Esophagus squamous epithelium (tissue), 5 donors: ENCODE results near the gene ABCF1. TPM values are rescaled to one million over a fixed set of nuclear protein-coding genes. Genes with fewer than 3 reads are reported as not detected.

Experiments
- DNase-seq: peaks from one replicate; lab custom pipeline; 2025; lab: John Stamatoyannopoulos, UW
- H3K27ac ChIP-seq, 4 donors: fragments of 200-600 bp; sonication (generic); one replicate each; pipeline ENCODE4 v1.5.1; 2016 to 2019; ENCODE audit warnings: mild to moderate bottlenecking in 1 of 4
- H3K27me3 ChIP-seq, 4 donors: fragments of 200-600 bp; sonication (generic); 1 replicate in 3 of 4; 2 replicates in 1 of 4; pipeline versions ENCODE4 v1.5.1 to v1.6.0; 2017 to 2021; ENCODE audit warnings: antibody characterized with exemption in 1 of 4
- H3K36me3 ChIP-seq, 3 donors: fragments of 200-600 bp; sonication (generic); one replicate each; pipeline ENCODE4 v1.5.1; 2016 to 2019
- H3K4me1 ChIP-seq, 3 donors: fragments of 200-600 bp; sonication (generic); one replicate each; pipeline ENCODE4 v1.5.1; 2017 to 2019
- H3K4me3 ChIP-seq, 4 donors: fragments of 200-600 bp; sonication (generic); 1 replicate in 3 of 4; 2 replicates in 1 of 4; pipeline ENCODE4 v1.5.1; 2016 to 2019; ENCODE audit warnings: mild to moderate bottlenecking in 2 of 4, moderate library complexity in 1 of 4
- H3K9me3 ChIP-seq, 3 donors: fragments of 200-600 bp; sonication (generic); one replicate each; pipeline ENCODE4 v1.5.1; 2016 to 2019
- POLR2A ChIP-seq, 4 donors: fragments of 450-650 bp; IDR thresholded peaks; one replicate each; pipeline ENCODE4 v1.6.1; 2017; ENCODE audit warnings: antibody characterized with exemption in 4 of 4, mild to moderate bottlenecking in 4 of 4, moderate library complexity in 3 of 4
- WGBS, 2 donors: methylation state at CpG; one replicate each; pipeline ENCODE4 v1.1.5; 2018; 5-methylcytosine and 5-hydroxymethylcytosine counted together
- intact Hi-C: fragments of 100-400 bp; cut with DNase I; formaldehyde crosslinking; loops from one replicate; pipeline ENCODE4 v1.15.0; 2022
- small RNA-seq, 4 donors: library from RNA; depleted of rRNA; stranded (forward); fragments of <200 nt; gene quantifications; one replicate each; pipeline ENCODE3, GENCODE V24; 2016
- total RNA-seq, 4 donors: library from RNA; depleted of rRNA; stranded (reverse); fragments of >200 nt; gene quantifications; one replicate each; pipeline ENCODE4 v1.1.0, GENCODE V29; 2016
- TF ChIP-seq, protein P1 (sequence below), 6 experiments: fragments of 450-650 bp in 4 of 6; fragments of 200-600 bp in 2 of 6; sonication (generic) in 2 of 6; IDR thresholded peaks; one replicate each; pipeline ENCODE4 v1.5.1; 2016 to 2019; ENCODE audit warnings: antibody characterized with exemption in 6 of 6, mild to moderate bottlenecking in 4 of 6, moderate library complexity in 4 of 6
- donor health status: DM: yes; HTN: yes; CAD: no.

ABCF1 gene
- total RNA-seq, 4 donors from 2014 or later: 31.0 to 42.3 (median 36.0) TPM

DNA sequence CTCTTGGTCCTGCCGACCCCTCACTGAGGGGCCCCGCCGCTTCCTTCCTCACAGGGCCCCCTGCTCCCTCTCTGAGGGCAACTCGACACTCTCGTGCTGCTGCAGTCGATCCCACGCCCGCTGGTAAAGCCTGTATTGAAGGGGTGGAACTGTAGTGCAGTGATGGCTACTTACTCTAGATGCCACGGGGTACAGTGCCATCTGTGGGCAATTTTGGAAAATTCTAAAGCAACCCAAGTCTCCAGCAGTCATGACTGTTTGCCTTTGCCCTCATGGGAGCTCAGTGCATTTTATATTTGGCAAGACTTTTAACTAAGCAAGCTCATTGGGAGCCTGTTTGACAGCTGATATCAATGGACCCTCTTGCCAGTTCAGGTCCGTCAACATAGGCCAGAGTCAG, 69.2 kb downstream of the ABCF1 start:
- WGBS, 2 donors: 78 to 91% methylated on average over 4 to 10 of the region's 10 CpGs
- no peaks in the 10 kb centered on the region for H3K9me3 ChIP-seq
- no peak overlapping the region for H3K27ac ChIP-seq
- H3K4me1 ChIP-seq: peaks cover 0 to 1% (median 0%) of the 10 kb centered on the region in 3 donors
- no peak for DNase-seq
- intact Hi-C loops: no loop called here
- no peaks in the 10 kb centered on the region for H3K27me3 ChIP-seq
- no peak overlapping the region for H3K4me3 ChIP-seq
- TF ChIP-seq, protein P1, sequence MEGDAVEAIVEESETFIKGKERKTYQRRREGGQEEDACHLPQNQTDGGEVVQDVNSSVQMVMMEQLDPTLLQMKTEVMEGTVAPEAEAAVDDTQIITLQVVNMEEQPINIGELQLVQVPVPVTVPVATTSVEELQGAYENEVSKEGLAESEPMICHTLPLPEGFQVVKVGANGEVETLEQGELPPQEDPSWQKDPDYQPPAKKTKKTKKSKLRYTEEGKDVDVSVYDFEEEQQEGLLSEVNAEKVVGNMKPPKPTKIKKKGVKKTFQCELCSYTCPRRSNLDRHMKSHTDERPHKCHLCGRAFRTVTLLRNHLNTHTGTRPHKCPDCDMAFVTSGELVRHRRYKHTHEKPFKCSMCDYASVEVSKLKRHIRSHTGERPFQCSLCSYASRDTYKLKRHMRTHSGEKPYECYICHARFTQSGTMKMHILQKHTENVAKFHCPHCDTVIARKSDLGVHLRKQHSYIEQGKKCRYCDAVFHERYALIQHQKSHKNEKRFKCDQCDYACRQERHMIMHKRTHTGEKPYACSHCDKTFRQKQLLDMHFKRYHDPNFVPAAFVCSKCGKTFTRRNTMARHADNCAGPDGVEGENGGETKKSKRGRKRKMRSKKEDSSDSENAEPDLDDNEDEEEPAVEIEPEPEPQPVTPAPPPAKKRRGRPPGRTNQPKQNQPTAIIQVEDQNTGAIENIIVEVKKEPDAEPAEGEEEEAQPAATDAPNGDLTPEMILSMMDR (IDR thresholded peaks at IDR 0.05): no peak
- TF ChIP-seq POLR2A (IDR thresholded peaks at IDR 0.05): no peak
- peaks cover 0 to 59% (median 0%) of the 10 kb centered on the region in 3 donors for H3K36me3 ChIP-seq

- Histone ChIP-seq H3K27me3 (no peaks in the 10 kb centered on the region), H3K27ac (no peak overlapping the region), H3K4me3 (no peak overlapping the region), H3K36me3 (peaks cover 0 to 59% (median 0%) of the 10 kb centered on the region in 3 donors), H3K4me1 (peaks cover 0 to 7% (median 0%) of the 10 kb centered on the region in 3 donors), H3K9me3 (no peaks in the 10 kb centered on the region)
- DNase-seq: no peak
- no peak for TF ChIP-seq POLR2A (IDR thresholded peaks at IDR 0.05)
- TF ChIP-seq, protein P1 (IDR thresholded peaks at IDR 0.05): no peak
- intact Hi-C loops: no loop called here
- WGBS, 2 donors: 70 to 80% methylated on average over 1 of the region's 1 CpG
These were observed 69.8 kb downstream of the ABCF1 start for GRCh38 chr6:30641048-30641447.

Small RNA genes within 50 kb of the gene (small RNA-seq; reads per million reads assigned to genes)
- gene MIR877: 2.9 to 9.8 (median 3.4) reads per million in 4 donors

Other genes starting within 250 kb of the ABCF1 start
- gene TRIM39, start 244.5 kb upstream of the ABCF1 start, total RNA-seq: 10 to 100 TPM; 11.3 to 16.2 (median 15.1) TPM
- gene RPP21, start 226.3 kb upstream of the ABCF1 start, total RNA-seq: 100 to 1,000 TPM in 1 of 4 donors, 10 to 100 TPM in 3; 60.2 to 101 (median 81.7) TPM
- 100 to 1,000 TPM; 263 to 597 (median 356) TPM for gene HLA-E, start 81.9 kb upstream of the ABCF1 start, total RNA-seq
- 10 to 100 TPM; 12.7 to 37.2 (median 20.5) TPM for gene GNL1, start 15.0 kb upstream of the ABCF1 start, total RNA-seq
- gene PRR3, start 14.1 kb upstream of the ABCF1 start, total RNA-seq: 10 to 100 TPM in 1 of 4 donors, 1 to 10 TPM in 3; 3.2 to 11.6 (median 5.8) TPM
- 10 to 100 TPM; 24.2 to 32.6 (median 25.9) TPM for gene PPP1R10, start 45.8 kb downstream of the ABCF1 start, total RNA-seq
- 10 to 100 TPM; 31.0 to 56.3 (median 40.6) TPM for gene MRPS18B, start 46.4 kb downstream of the ABCF1 start, total RNA-seq
- 1 to 10 TPM; 5.0 to 6.7 (median 6.3) TPM for gene ATAT1, start 55.4 kb downstream of the ABCF1 start, total RNA-seq
- 10 to 100 TPM in 3 of 4 donors, 1 to 10 TPM in 1; 8.3 to 17.5 (median 12.7) TPM for gene C6orf136, start 75.7 kb downstream of the ABCF1 start, total RNA-seq
- 10 to 100 TPM; 11.4 to 26.6 (median 24.4) TPM for gene DHX16, start 101.6 kb downstream of the ABCF1 start, total RNA-seq
- gene PPP1R18, start 115.2 kb downstream of the ABCF1 start, total RNA-seq: 10 to 100 TPM in 3 of 4 donors, 1 to 10 TPM in 1; 9.8 to 22.2 (median 17.4) TPM
- 1 to 10 TPM; 3.8 to 7.4 (median 6.7) TPM for gene NRM, start 119.5 kb downstream of the ABCF1 start, total RNA-seq
- gene MDC1, start 145.8 kb downstream of the ABCF1 start, total RNA-seq: 1 to 10 TPM; 2.4 to 7.4 (median 7.0) TPM
- 100 to 1,000 TPM; 151 to 351 (median 255) TPM for gene TUBB, start 148.9 kb downstream of the ABCF1 start, total RNA-seq
- gene FLOT1, start 171.2 kb downstream of the ABCF1 start, total RNA-seq: 10 to 100 TPM; 46.7 to 88.8 (median 64.4) TPM
- 10 to 100 TPM; 41.4 to 87.9 (median 66.0) TPM for gene IER3, start 173.1 kb downstream of the ABCF1 start, total RNA-seq